LoVo (cell line): ENCODE data around the gene RHBDF1.

Source experiments
- DNase-seq: peaks from one replicate; pipeline ENCODE4 v3.0.0-alpha.2; 2016; ENCODE audit warnings: low spot score

RHBDF1 gene

DNA sequence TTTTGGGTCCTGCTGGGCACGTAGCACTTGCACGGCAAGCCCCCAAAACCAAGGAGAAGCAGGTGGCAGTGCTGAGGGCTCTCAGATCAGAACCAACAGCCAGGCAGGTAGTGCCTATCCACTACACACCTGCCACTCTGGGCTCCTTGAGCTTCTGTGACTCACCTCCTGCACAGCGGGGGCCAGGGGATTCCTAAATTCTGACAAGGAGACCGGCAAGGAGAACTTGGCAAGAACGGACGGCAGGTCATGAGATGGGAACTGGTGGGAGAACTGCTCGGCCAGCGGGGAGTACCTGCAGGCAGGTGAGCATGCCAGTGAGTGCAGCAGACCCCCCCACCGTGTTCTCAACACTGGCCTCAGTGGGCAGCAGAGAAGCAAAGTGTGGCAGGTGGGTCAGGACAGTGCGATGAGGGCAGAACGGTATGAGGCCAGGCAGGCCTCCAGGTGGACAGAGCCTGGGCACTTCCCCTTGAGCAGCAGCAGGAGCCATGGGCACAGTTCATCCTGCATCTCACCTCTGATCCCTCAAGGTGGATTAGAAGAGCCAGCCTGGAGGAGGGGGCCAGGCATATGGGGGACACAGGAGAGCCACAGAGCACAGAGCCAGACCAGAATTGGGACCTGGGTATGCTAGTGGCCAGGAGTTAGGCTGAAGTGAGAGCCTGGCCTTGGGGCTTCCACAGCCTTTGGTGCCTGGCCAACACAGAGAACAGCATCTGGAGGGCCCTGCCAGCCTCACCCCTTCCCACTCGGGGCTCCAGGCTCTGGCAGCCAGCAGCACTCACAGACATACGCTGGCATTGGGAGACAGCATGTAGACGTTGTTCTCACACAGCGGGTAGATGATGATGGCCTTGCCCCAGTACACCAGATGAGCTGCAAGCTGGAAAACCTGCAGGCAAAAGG is 20.3 kb upstream of the RHBDF1 start:
- DNase-seq = no peak

DNA sequence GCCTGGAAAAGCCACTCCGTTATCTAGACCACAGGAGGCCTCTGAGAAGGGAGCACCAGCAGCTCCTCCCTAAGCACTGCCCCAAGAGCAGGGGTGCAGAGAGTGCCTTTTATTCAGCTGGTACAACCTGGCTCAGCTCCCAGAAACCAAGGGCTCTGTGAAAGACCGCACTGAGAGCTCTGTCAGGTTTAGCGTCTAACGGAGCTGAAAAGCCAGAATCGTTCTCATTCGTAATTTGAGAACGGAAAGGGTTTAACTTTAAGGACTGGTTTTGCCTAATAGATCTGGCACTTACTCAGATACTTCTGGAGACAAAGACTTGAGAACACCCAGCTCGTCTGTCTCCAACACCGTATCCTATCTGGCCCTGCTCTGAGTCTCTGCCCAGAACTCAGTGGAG is 19.1 kb upstream of the RHBDF1 start:
- DNase-seq = no peak

GRCh38 chr16:89391-90302 is 17.2 kb upstream of the RHBDF1 start:
- DNase-seq = no peak

DNA sequence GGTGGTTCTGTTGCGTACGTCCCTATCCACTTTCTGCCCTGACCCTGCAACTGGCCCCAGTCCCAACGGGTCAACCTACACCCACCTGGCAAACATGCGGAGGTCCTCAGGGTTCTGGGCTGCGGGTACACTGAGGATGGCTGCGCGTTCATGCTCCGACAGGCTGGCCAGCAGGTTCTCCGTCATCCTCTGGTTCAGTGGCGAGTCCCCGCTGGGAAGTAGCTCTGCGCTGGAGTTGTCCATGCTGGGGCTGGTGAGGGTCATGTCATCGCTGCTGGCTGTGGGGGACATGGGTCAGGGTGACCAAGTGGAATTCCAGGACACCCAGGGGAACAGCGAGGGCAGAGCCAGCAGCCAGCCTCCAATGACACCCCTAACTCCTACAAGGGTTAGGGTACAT is 16.2 kb upstream of the RHBDF1 start:
- DNase-seq = no peak

- DNase-seq = no peak
These were observed 14.1 kb upstream of the RHBDF1 start for GRCh38 chr16:86483-86952.

DNA sequence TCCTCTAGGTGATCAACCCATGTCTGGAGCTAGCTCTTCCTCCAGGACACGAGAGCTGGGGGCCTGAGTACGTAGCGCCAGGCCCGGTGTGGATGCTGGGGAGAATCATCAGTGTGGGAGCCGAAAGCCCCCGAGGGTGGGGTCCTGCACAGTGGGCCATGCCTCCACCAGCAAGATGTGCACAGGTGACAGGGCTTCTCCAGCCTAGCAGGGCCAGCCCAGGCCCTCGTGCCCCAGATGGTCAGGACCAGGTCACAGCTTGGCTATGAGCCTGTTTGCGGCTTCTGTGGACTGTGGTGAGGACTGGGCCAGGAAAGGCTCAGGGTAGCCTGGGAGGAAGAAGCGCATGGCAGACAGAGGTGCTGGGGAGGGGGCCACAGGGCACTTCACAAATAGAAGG is 13.4 kb upstream of the RHBDF1 start:
- DNase-seq = no peak

GRCh38 chr16:85407-85782 is 13.0 kb upstream of the RHBDF1 start:
- DNase-seq = no peak

- no peak for DNase-seq
These were observed 12.4 kb upstream of the RHBDF1 start for GRCh38 chr16:84718-85406.

DNA sequence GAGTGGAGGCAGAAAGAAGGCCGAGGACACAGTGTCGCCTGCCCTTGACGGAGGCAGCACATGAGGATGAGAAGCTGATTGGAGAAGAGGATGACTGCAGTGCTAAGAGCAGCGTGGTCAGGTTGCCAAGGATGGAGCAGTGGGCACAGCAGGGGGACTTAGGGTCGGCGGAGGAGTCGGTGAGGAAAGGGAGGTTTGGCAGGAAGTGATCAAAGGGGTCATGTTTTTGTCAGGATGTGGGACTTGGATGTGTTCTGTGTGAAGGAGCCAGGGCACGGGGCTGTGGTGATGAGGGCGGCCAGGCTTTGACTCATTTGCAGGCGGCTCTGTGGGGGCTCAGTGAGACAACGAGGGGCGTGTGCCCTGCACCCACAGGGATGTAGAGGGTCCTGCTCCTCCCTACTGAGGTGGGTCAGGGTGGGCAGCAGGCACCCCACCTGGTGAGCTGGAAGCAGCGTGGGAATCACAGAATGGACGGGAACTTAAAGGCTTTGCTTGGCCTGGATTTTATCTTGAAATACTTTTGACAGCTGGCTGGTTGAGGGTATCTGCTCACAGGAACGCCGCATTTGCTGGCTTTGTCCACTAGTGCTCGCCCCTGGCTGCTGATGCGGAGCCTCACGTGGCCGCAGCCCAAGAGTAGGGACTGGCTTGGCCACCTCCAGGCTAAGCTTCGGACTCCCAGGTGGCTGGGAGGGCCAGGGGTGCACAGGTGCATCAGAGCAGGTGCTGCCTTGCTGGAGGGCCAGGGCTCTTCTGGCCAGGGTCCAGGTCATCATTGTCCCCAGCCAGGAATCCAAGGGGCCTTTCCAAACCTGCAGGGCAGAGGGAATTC is 11.6 kb upstream of the RHBDF1 start:
- DNase-seq = no peak

DNA sequence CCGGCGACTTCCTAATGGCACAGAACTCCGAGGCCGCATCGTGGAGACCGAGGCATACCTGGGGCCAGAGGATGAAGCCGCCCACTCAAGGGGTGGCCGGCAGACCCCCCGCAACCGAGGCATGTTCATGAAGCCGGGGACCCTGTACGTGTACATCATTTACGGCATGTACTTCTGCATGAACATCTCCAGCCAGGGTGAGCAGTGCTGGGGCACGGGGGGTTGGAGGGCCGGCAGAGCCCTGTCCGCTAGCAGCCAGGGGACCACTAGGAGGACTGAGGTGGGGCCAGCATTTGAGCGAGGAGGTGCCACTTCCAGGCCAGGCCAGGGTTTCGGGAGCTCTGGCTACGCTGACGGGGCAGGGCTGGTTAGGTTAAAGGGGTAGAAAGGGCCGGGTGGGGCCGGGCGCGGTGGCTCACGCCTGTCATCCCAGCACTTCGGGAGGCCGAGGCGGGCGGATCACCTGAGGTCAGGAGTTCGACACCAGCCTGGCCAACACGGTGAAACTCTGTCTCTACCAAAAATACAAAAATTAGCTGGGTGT is 10.7 kb upstream of the RHBDF1 start:
- no peak for DNase-seq

DNA sequence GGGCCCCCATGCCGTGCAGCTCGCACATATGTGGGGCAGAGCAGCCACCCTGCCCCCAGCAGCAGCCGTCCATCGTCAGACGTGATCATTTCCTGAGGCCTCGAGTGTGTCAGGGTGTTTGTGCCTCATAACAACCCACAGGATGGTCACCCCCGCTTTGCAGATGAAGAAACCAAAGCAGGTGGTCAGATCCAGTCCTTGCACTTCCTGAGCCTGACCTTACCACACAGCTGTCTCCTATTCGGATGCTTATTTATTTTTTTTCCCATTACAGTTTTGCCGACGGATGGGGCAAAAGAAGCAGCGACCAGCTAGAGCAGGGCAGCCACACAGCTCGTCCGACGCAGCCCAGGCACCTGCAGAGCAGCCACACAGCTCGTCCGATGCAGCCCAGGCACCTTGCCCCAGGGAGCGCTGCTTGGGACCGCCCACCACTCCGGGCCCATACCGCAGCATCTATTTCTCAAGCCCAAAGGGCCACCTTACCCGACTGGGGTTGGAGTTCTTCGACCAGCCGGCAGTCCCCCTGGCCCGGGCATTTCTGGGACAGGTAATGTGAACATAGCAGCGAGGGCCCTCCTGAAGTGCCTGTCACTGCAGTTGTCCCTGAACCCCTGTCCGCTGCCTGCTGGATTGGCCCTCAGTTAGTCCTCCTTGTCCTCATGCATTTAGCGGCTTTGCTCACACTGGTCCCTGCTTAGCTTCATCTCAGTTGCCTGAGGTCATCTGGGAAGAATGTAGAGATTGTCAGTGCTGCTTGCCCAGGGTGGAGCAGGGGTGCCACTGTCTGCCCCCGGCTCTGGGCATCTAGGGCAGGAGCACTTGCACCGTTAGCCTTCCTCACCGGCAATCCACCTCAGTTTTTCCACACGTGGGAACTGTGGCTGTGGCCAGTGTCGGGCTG is 7.0 kb upstream of the RHBDF1 start:
- DNase-seq = no peak

- DNase-seq = no peak
These were observed 6.2 kb upstream of the RHBDF1 start for GRCh38 chr16:78444-79150.

- peak; percentile 85 for DNase-seq
These were observed 5.5 kb upstream of the RHBDF1 start, which contains the start of gene MPG for GRCh38 chr16:77807-78443. MPG (plus strand) TSS chr16:78225; CDS start chr16:78310, 85 bp downstream.

DNA sequence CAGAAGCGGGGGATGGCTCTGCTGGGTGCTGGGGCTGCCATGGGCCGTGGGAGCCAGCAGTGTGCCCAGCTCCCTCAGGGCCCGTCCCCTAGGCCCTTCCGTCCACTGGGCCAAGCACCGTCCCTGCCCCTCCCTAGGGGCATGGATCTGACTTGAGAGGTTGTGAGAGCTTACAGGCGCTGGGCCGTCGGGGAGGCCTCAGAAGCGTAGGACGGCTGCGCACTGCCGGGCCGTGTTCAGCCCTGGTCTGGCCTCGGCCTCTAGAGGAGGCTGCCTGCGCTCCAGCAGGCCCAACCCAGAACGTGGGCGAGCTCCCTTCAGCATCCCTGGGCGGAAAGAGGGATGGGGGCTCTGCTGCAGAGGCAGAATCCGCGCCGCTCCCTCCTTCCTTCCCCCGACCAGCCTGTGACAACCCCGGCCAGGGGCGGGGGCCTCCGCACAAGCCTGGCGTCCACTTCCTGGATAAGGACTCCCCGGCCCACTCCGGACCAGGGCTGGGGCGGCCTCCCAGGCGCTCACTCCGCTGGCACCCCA is 4.9 kb upstream of the RHBDF1 start:
- peak; percentile 56 for DNase-seq

DNA sequence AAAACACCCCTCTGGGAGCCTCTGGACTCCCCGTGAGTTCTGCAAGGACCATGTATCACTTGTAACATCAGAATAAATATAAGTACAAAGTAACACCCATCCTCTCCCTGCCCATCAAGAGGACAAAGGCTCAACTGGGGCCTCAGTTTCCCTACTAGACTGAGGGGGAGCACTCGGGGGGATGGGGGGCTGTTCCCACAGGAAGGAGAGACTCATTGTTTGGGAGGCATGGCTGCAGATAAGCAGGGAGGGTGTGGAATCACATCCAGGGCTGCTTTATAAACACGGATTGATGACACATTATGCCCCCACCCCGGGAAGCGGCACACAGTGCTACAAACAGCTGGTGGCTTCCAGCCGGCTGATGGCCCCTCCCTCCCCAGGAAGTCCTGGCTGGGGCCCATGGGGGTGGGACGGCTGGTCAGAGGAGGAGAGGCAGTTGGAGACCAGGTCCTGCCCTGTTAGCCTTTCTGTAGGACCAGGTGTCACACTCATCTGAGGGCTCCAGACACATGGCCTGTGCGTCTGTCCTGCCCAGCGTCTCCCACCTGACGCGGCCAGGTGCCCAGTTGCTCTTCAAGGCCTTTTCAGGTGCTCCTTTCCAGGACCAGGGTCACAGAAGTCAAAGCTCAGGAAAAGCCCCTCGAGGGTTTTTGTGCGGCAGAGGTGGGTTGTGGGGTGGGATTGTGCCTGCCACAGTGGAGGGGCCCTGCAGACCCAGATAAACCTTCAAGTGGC is 4.3 kb upstream of the RHBDF1 start:
- peak; percentile 63 for DNase-seq

GRCh38 chr16:75580-76501 is 3.4 kb upstream of the RHBDF1 start:
- peak; percentile 24 for DNase-seq
